IMR-90 (cell line): ENCODE data around the gene CMC2. TPM values are rescaled to one million over a fixed set of nuclear protein-coding genes. Genes with fewer than 3 reads are reported as not detected.

Experiments used
- CTCF ChIP-seq: conservative IDR thresholded peaks from 2 replicates; pipeline ENCODE4 v1.5.1; 2012; ENCODE audit warnings: mild to moderate bottlenecking, low read depth, low read length, improper control_type of control experiment
- MAFK ChIP-seq: IDR thresholded peaks from 2 replicates; pipeline ENCODE4 v1.6.1; 2012; ENCODE audit warnings: low read depth, low read length, improper control_type of control experiment
- MAZ ChIP-seq: IDR thresholded peaks from 2 replicates; pipeline ENCODE4 v1.6.1; 2012; ENCODE audit warnings: low read depth, mild to moderate bottlenecking, low read length, improper control_type of control experiment, moderate library complexity, borderline replicate concordance
- NFE2L2 ChIP-seq: fragments of 150-350 bp; IDR thresholded peaks from 2 replicates; pipeline ENCODE4 v1.6.1; 2016; ENCODE audit warnings: low read depth, mild to moderate bottlenecking, low read length
- polyA plus RNA-seq, 3 experiments: library from polyadenylated mRNA; depleted of rRNA; stranded (reverse); fragments of >200 nt; gene quantifications; 2 replicates each; pipeline ENCODE4 v1.2.3, GENCODE V29; 2012; ENCODE audit warnings: low replicate concordance in 1 of 3
- total RNA-seq: library from RNA; depleted of rRNA; stranded (reverse); fragments of >200 nt; gene quantifications from 2 replicates; pipeline ENCODE4 v1.2.3, GENCODE V29; 2012

Gene CMC2
- total and polyA plus RNA-seq, 2 of the 4 experiments (the other 2 are of a cell fraction), result 57.0 to 104 TPM

- TF ChIP-seq CTCF, result no peak
- no peak for TF ChIP-seq NFE2L2
- no peak for TF ChIP-seq MAZ
- no peak for TF ChIP-seq MAFK
Measured at GRCh38 chr16:80947708-80948625, 58.7 kb downstream of the CMC2 start (continued).
